GM21423 (cell line): ENCODE data around the gene CFAP61.

ENCODE experiments used
- ATAC-seq: cut with Tn5 transposase; IDR thresholded peaks from one replicate; pipeline ENCODE4 v1.9.1; 2021; ENCODE audit warnings: mild to moderate bottlenecking, moderate library complexity; ENCODE audit not compliant: unreplicated experiment

CFAP61 gene

DNA sequence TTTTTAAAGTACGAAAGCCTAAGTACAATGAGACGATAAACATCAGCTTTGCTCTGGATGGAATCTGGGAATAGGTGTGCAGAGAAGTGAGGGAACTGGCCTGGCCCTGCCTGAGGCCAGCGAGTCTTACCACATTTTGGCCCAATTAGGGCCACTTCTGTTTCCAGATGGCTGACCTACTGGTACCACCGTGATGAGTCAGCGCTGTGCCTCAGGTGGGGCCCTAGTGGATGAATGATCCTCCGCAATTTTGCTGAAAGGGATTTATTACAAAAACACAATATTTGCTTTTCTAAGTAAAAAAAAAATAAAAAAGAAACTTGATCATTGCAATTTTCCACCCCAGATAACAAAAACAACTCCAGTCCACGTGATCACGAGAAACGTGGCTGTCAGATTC is 338.1 kb downstream of the CFAP61 start:
- no peak for ATAC-seq

GRCh38 chr20:20391115-20391514 is 338.8 kb downstream of the CFAP61 start:
- no peak for ATAC-seq

DNA sequence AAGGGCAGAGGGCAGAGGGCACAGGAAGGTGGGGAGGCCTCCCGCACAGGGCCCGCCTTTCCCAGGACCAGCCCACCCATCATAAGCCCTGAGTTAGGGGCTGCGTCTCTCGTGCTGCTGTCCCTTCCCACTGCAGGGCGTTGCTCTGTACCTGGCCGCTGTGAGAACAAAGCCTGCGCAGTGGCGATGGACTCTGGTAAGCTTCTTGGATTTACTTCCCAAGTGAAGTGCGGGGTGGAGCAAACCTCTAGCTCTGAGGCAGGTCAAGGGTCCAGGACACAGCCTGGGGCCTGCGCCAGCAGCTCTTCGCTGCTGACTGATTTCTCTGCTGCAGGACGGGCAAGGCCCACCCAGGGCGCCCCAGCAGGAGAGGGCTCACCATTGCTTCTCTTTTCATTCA is 339.4 kb downstream of the CFAP61 start:
- no peak for ATAC-seq

DNA sequence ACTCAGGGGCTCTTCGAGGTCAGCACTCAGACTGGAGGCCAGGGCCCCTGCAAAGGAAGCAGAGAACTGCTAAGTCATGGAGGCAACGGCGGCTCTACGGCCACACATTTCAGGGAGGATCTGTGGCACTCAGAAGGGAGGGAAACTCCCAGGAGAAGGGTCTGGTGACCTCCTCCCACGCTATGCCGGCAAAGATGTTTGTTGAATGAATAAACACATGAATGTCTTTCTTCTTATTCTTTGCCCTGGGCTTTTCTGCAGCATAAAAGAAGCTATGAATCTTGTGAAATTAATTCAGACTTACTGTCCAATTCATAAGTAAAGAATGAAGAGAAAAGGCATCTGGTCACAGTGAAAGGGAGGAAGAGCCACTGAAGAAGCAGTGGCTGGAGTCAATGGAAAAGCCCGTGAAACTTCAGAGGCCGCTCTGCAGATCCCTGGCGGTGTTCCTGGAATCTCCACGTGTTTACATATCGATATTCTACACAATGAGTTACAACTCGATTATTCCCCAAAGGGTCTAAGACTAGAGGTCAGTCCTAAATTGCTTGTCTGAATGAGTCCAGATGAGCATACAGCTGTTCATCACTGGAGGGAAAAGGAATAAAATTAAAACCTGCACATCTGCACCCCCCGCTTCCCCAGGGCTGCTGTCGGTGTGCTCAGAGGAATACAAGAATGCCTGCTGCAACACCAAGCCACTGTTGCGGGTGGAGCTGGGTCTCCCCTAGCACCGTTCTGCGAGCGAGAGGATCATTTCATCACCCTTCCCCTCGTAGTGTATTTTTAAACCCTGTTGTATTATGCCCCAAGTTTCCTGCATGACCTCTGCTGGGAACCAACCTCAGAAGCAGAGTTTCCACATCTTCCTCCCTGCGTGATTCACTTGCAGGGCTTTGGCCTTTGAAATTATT is 341.1 kb downstream of the CFAP61 start:
- no peak for ATAC-seq

- no peak for ATAC-seq
Measured at GRCh38 chr20:20395087-20395486, 342.8 kb downstream of the CFAP61 start.

- ATAC-seq: no peak
Measured at GRCh38 chr20:20395903-20396568, 343.7 kb downstream of the CFAP61 start.

DNA sequence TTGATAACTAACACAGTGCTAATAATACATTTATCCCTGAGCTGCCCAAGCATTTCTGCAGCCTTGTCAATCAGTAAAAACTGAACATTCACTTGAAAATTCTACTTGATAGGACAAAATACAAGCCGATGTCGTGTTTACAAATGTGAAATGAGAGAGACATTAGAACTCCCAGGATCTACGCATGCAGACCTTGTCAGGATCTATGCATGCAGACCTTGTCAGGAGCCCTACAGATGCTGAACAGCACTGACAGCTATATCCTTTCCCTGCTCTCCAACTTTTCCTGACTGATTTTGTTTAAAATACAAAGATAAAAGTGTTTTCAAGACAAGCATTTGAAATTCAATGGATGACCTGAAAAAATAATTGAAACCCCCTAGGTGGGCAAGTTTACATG is 344.5 kb downstream of the CFAP61 start:
- no peak for ATAC-seq

DNA sequence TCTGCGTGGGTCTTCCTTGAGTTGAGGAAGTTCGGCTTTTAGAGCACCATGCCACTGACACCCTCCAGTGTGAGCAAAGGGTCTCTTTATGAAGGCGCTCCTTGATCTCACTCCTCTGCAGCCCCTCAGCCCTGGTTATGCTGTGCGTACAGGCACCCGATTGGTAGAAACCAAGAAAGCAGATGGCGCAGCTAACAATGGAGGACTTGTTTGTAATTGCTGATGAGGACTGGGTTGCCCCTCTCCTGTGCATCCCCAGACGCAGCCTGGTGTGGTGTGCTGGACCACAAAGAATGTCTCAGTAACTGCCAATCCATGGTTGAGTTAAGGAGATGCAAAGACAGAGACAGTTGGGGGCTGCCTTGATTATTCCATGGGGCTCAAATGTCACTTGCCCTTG is 345.8 kb downstream of the CFAP61 start:
- no peak for ATAC-seq

DNA sequence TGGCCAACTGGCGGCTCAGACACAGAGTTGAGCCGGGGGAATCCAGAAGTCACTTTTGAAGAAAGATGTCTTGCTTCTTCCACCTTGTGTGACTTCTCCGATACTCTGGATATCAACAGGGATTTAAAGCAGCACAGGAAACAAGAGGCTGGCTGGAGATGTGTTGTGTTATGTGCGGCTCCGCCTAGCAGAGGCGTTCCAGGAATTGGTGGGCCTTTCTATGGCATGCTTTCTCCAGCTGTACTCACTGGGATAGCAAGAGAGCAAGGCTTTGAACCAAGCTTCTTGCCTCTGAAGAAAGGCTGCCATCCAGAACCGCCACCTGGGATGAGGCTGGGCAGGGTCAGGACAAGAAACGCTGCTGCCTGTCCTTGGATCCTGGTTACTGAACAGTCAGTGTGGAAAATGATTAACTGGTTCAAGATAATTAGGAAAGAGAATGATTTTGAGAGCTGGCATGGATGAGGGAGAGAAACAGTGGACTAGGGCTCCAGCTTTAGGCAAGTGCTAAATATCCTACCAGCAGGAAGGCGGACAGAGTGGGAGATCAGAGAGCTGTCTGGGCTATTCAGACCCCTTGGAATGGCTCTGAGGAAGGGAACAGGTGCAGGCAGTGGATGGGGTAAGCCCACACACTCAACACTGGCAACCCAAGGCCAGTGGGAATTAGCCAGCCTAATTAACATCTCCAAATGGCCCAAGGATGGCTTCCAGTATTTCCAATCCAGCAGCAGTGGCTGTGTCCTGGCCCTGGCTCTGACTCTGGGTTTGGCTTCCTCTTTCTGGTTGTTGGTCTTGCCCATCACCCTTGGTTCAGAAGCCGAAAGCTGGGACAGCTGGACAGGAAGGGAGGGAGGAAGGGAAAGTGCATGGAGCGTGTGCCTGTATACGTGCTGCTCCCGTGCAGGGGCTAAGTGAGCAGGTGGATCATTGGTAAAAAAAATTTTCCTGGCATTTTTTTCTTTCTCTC is 347.5 kb downstream of the CFAP61 start:
- ATAC-seq: no peak

DNA sequence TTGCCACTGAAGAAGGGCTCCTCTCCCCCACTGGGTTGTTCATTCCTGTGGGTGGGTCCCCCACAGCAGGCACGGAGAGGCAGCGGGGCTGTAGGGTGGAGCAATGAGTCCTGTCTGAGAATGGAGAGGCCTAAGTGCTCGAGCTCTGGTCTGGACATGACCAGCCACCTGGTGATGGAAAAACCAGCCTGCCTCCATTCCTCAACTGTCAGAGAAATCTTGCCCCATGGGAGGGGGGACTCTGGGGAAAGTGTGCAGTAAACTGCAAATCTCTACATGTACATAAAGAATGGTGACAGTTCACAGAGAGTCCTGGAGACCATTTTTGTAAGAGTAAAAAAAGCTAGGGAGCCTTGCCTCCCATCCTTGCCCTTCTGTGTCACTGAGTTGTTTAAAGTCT is 349.7 kb downstream of the CFAP61 start:
- no peak for ATAC-seq

- no peak for ATAC-seq
Measured at GRCh38 chr20:20404633-20405032, 352.3 kb downstream of the CFAP61 start.

DNA sequence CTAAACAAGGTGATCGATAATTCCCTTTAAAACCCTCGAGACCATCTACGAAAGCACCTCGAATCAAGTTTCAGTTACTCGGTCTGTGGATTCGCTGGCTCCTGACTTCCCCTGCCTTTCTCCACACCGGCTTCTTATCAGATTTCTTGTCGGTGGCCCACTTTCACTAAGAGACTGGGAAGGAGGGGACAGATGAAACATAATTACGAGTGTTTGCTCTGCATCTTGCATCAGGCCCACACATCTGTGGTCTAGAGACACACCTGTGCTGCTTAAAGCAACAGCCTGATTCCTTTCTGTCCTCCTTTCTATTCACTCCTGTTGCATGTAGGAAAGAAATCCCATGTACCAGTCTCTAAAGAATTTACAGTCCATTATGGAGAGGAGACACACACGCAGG is 353.3 kb downstream of the CFAP61 start:
- no peak for ATAC-seq

- ATAC-seq: no peak
Measured at GRCh38 chr20:20406306-20406705, 354.0 kb downstream of the CFAP61 start.

- no peak for ATAC-seq
Measured at GRCh38 chr20:20407891-20408805, 355.8 kb downstream of the CFAP61 start.

GRCh38 chr20:20409331-20409730 is 357.0 kb downstream of the CFAP61 start:
- ATAC-seq: no peak
